Ovary (tissue), 3 donors: ENCODE measurements around the gene TBC1D1.

Source experiments
- EP300 ChIP-seq: sonication (generic); formaldehyde crosslinking; IDR thresholded peaks from one replicate; pipeline ENCODE4 v1.6.1; 2017; ENCODE audit warnings: antibody characterized with exemption
- POLR2A ChIP-seq: fragments of 450-650 bp; IDR thresholded peaks from one replicate; pipeline ENCODE4 v1.6.1; 2017; ENCODE audit warnings: antibody characterized with exemption, mild to moderate bottlenecking, moderate library complexity
- TF ChIP-seq, protein P1 (sequence below), 3 donors: fragments of 450-650 bp in 2 of 3; fragments of 200-600 bp in 1 of 3; IDR thresholded peaks; one replicate each; pipeline versions ENCODE4 v1.5.1 to v1.8.0; 2016 to 2022; ENCODE audit warnings: antibody characterized with exemption in 3 of 3, mild to moderate bottlenecking in 1 of 3
- donor health status: DM: no; HTN: no; CAD: no.

DNA sequence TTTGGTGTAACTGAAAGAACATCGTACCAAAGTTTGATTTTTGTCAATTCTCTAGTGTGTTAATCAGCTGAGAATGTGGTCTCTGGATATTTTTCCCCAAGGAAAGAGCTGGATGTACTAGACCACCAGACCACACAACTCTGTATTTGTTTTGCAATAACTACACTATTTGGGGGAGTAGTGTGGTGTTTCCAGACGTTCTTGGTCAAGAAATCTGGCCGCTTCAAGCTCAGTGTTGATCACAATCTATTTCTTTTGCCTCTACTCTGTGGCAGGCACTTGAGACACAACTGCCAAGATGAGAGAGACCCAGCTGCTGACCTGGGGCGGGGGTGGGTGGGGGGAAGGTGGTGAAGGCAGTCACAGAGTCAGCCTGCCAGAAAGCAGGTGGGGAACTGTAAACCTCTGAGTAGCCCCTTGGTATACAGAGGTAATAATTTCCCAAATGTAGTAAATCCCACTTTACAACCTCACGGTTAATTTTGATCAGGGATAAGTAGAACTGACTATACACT, 99.9 kb downstream of the TBC1D1 start:
- TF ChIP-seq, protein P1, sequence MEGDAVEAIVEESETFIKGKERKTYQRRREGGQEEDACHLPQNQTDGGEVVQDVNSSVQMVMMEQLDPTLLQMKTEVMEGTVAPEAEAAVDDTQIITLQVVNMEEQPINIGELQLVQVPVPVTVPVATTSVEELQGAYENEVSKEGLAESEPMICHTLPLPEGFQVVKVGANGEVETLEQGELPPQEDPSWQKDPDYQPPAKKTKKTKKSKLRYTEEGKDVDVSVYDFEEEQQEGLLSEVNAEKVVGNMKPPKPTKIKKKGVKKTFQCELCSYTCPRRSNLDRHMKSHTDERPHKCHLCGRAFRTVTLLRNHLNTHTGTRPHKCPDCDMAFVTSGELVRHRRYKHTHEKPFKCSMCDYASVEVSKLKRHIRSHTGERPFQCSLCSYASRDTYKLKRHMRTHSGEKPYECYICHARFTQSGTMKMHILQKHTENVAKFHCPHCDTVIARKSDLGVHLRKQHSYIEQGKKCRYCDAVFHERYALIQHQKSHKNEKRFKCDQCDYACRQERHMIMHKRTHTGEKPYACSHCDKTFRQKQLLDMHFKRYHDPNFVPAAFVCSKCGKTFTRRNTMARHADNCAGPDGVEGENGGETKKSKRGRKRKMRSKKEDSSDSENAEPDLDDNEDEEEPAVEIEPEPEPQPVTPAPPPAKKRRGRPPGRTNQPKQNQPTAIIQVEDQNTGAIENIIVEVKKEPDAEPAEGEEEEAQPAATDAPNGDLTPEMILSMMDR (IDR thresholded peaks at IDR 0.05): no peak
- TF ChIP-seq EP300 (no peak), POLR2A (no peak)
